PC-3 (cell line): Measurements from ENCODE around the gene FXYD3. TPM values are rescaled to one million over a fixed set of nuclear protein-coding genes. Genes with fewer than 3 reads are reported as not detected.

ENCODE experiments used
- ATAC-seq: fragments of 200-7000 bp; cut with Tn5 transposase; 2 replicates; pipeline ENCODE4 v1.9.1; 2020; ENCODE audit warnings: mild to moderate bottlenecking, moderate library complexity
- BruUV-seq: library from RNA; stranded (reverse); fragments of 400-500 nt; replicated peaks from 2 replicates; lab custom pipeline; 2021; lab: Mats Ljungman, UMichigan
- CTCF ChIA-PET: fragments of 300-600 bp; sonication (Branson Sonifier 250); formaldehyde crosslinking; loops from one replicate; lab custom pipeline; 2022; ENCODE audit warnings: antibody characterized with exemption; lab: Charles Lee
- POLR2A ChIA-PET: fragments of 300-600 bp; sonication (Branson Sonifier 250); formaldehyde crosslinking; loops from one replicate; lab custom pipeline; 2022; ENCODE audit warnings: antibody characterized with exemption; ENCODE audit not compliant: unreplicated experiment; lab: Charles Lee
- DNase-seq: peaks from one replicate; pipeline ENCODE4 v3.0.0-alpha.2; 2015
- H2AFZ ChIP-seq: fragments of 300-600 bp; sonication (generic); 2 replicates; pipeline ENCODE4 v1.6.0; 2016; ENCODE audit warnings: antibody characterized with exemption, low read length
- H3F3A ChIP-seq: fragments of 300-600 bp; sonication (generic); one replicate; pipeline ENCODE4 v1.6.0; 2017; ENCODE audit warnings: antibody characterized with exemption, low read length, control low read depth, mild to moderate bottlenecking; ENCODE audit not compliant: unreplicated experiment
- H3K27ac ChIP-seq: fragments of 300-600 bp; sonication (generic); 2 replicates; pipeline ENCODE4 v1.5.1; 2016; ENCODE audit warnings: mild to moderate bottlenecking, low read length
- H3K27me3 ChIP-seq: fragments of 300-600 bp; sonication (generic); 2 replicates; pipeline ENCODE4 v1.6.1; 2016; ENCODE audit warnings: low read length, mixed read lengths
- H3K36me3 ChIP-seq: fragments of 300-600 bp; sonication (generic); 2 replicates; pipeline ENCODE4 v1.6.1; 2016; ENCODE audit warnings: low read depth, mixed run types, low read length, mixed read lengths
- H3K4me1 ChIP-seq: fragments of 300-600 bp; sonication (generic); 2 replicates; pipeline ENCODE4 v1.5.1; 2016; ENCODE audit warnings: low read length; ENCODE audit not compliant: insufficient read depth
- H3K4me2 ChIP-seq: fragments of 300-600 bp; sonication (generic); 2 replicates; pipeline ENCODE4 v1.6.0; 2016; ENCODE audit warnings: low read length
- H3K4me3 ChIP-seq: fragments of 300-600 bp; sonication (generic); 2 replicates; pipeline ENCODE4 v1.5.1; 2016; ENCODE audit warnings: mild to moderate bottlenecking, low read length, mixed read lengths
- H3K79me2 ChIP-seq: fragments of 300-600 bp; sonication (generic); 2 replicates; pipeline ENCODE4 v1.6.1; 2017; ENCODE audit warnings: low read length, mixed read lengths
- H3K9ac ChIP-seq: fragments of 300-600 bp; sonication (generic); 2 replicates; pipeline ENCODE4 v1.6.0; 2016; ENCODE audit warnings: mild to moderate bottlenecking, low read length
- H3K9me2 ChIP-seq: fragments of 300-600 bp; sonication (generic); replicated peaks from 2 replicates; pipeline ENCODE4 v1.6.1; 2016; ENCODE audit warnings: mixed run types, low read length, mixed read lengths
- H3K9me3 ChIP-seq: fragments of 300-600 bp; sonication (generic); 2 replicates; pipeline ENCODE4 v1.6.1; 2016; ENCODE audit warnings: low read length, mixed read lengths
- H4K20me1 ChIP-seq: fragments of 300-600 bp; sonication (generic); 2 replicates; pipeline ENCODE4 v1.6.1; 2016; ENCODE audit warnings: low read length, mixed read lengths
- EZH2 ChIP-seq: fragments of 300-600 bp; sonication (generic); IDR thresholded peaks from one replicate; pipeline ENCODE4 v1.6.1; 2017; ENCODE audit warnings: antibody characterized with exemption, mild to moderate bottlenecking, low read length; ENCODE audit not compliant: unreplicated experiment
- EZH2phosphoT487 ChIP-seq: fragments of 300-600 bp; sonication (generic); IDR thresholded peaks from 2 replicates; pipeline ENCODE4 v1.6.1; 2018; ENCODE audit warnings: mild to moderate bottlenecking, antibody characterized with exemption, low read length, borderline replicate concordance
- intact Hi-C: fragments of 100-400 bp; cut with micrococcal nuclease; formaldehyde crosslinking; loops from 2 replicates; pipeline ENCODE4 v1.9.0; 2023
- total RNA-seq: library from RNA; depleted of rRNA; stranded (reverse); fragments of >200 nt; gene quantifications from 2 replicates; pipeline ENCODE4 v1.2.3, GENCODE V29; 2014
- TF ChIP-seq, protein P1 (sequence below): fragments of 300-600 bp; sonication (generic); conservative IDR thresholded peaks from 2 replicates; pipeline ENCODE4 v1.5.1; 2017; ENCODE audit warnings: antibody characterized with exemption, low read depth, mild to moderate bottlenecking, low read length

The FXYD3 gene
- total RNA-seq, 1 experiment from 2014 or later, result 61.6 TPM

DNA sequence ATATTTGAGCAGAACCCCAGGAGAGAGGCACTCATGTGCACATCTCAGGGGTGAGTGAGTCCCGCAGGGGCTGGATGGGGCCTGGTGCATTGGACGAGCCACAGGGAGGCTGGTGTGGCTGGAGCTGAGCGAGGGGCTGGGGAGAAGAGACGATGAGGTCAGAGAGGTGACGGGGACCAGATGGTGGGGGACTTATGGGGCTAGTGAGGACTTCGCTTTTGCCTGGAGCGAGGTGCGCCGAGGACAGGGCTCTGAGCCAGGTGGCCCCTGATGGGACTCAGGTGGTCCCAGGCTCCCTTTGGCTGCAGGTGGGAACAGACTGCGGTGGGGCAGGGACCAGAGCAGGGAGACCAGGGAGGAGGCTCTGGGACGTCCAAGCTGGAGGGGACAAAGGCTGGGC is 6.9 kb upstream of the FXYD3 start:
- Histone ChIP-seq H3K9me2 (no peaks in the 10 kb centered on the region), H3K9me3 (no peaks in the 10 kb centered on the region), H3K27ac (no peak overlapping the region), H3K4me2 (no peak overlapping the region), H3K27me3 (no peaks in the 10 kb centered on the region), H2AFZ (no peak overlapping the region), H3K4me1 (peaks cover 7% of the 10 kb centered on the region), H3K79me2 (no peaks in the 10 kb centered on the region), H3K4me3 (no peak overlapping the region), H3F3A (no peaks in the 10 kb centered on the region), H3K36me3 (no peaks in the 10 kb centered on the region), H4K20me1 (no peaks in the 10 kb centered on the region), H3K9ac (no peak overlapping the region)
- TF ChIP-seq EZH2, result no peak
- no peak for TF ChIP-seq EZH2phosphoT487
- TF ChIP-seq, protein P1, sequence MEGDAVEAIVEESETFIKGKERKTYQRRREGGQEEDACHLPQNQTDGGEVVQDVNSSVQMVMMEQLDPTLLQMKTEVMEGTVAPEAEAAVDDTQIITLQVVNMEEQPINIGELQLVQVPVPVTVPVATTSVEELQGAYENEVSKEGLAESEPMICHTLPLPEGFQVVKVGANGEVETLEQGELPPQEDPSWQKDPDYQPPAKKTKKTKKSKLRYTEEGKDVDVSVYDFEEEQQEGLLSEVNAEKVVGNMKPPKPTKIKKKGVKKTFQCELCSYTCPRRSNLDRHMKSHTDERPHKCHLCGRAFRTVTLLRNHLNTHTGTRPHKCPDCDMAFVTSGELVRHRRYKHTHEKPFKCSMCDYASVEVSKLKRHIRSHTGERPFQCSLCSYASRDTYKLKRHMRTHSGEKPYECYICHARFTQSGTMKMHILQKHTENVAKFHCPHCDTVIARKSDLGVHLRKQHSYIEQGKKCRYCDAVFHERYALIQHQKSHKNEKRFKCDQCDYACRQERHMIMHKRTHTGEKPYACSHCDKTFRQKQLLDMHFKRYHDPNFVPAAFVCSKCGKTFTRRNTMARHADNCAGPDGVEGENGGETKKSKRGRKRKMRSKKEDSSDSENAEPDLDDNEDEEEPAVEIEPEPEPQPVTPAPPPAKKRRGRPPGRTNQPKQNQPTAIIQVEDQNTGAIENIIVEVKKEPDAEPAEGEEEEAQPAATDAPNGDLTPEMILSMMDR, result no peak
- intact Hi-C loops, result no loop called here
- BruUV-seq, result no TSS peak
- CTCF ChIA-PET, result no interaction called here
- POLR2A ChIA-PET, result no interaction called here
- no peak for DNase-seq
- no peak for ATAC-seq

DNA sequence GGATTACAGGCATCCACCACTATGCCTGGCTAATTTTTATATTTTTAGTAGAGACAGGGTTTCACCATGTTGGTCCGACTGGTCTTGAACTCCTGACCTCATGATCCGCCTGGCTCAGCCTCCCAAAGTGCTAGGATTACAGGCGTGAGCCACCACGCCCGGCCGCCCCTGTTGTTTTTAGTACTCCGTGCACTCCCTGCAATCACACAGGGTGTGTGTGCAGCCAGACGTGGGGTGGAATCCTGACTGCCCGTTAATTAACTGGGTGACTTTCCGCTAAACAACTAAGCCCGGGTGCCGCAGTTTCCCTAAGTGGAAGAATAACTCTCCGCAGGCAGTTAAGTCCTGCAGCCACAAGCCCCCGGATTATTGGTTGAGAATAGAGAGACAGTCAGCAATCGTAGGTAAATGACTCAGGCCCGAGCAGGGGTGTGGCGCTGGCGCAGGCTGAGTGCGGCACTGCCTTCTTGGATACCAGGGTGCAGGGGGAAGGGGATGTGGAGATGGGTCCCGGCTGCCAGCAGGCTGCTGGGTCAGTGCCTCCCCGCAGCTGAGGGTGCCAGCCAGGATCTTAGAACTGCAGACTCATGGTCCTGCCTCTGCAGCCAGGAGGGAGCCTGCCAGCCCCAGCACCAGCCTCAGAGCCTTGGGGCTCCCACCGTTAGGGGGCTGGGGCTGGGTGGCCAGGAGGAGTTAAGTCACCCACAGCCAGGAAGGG is 6.1 kb upstream of the FXYD3 start:
- POLR2A ChIA-PET, result no interaction called here
- CTCF ChIA-PET, result no interaction called here

DNA sequence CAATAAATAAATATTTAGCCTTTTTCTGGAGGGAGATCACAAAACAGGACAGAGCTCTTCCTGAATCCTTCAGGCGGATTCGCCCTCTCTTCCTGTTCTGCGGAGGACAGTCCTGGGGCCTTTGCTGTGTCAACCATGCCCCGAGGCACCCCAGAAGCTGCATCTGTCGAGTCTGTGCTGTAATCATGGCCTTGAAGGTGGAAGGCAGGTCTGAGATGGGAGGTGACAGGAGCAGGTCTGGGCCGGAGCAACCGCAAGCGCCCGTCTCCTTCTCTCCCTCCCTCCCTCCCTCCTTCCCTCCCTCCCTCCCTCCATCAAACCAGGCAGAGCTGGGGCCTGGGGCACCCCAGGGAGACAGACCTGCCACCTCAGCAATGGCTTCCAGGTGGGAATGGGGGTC is 4.6 kb upstream of the FXYD3 start:
- Histone ChIP-seq H3K27me3 (no peaks in the 10 kb centered on the region), H2AFZ (no peak overlapping the region), H3K27ac (no peak overlapping the region), H3K9me2 (no peaks in the 10 kb centered on the region), H3K4me3 (no peak overlapping the region), H3K4me1 (peaks cover 25% of the 10 kb centered on the region), H3K36me3 (no peaks in the 10 kb centered on the region), H4K20me1 (no peaks in the 10 kb centered on the region), H3K4me2 (no peak overlapping the region), H3F3A (no peaks in the 10 kb centered on the region), H3K79me2 (no peaks in the 10 kb centered on the region), H3K9ac (no peak overlapping the region), H3K9me3 (no peaks in the 10 kb centered on the region)
- no peak for ATAC-seq
- BruUV-seq, result no TSS peak
- no peak for TF ChIP-seq EZH2phosphoT487
- no peak for TF ChIP-seq EZH2
- TF ChIP-seq, protein P1, result no peak
- CTCF ChIA-PET, result no interaction called here
- POLR2A ChIA-PET, result no interaction called here
- DNase-seq, result no peak
- intact Hi-C loops, result no loop called here

More for the DNA sequence above, 6.1 kb upstream of the FXYD3 start:
- Histone ChIP-seq H3K4me3 (no peak overlapping the region), H3K27me3 (no peaks in the 10 kb centered on the region), H3K79me2 (no peaks in the 10 kb centered on the region), H3K9ac (no peak overlapping the region), H4K20me1 (no peaks in the 10 kb centered on the region), H3F3A (no peaks in the 10 kb centered on the region), H3K4me2 (no peak overlapping the region), H3K27ac (no peak overlapping the region), H3K36me3 (no peaks in the 10 kb centered on the region), H3K4me1 (peaks cover 12% of the 10 kb centered on the region), H2AFZ (no peak overlapping the region), H3K9me3 (no peaks in the 10 kb centered on the region), H3K9me2 (no peaks in the 10 kb centered on the region)
- intact Hi-C loops, result no loop called here
- no peak for DNase-seq
- no TSS peak for BruUV-seq
- ATAC-seq, result no peak
- TF ChIP-seq, protein P1, result no peak
- no peak for TF ChIP-seq EZH2phosphoT487
- no peak for TF ChIP-seq EZH2
